Measurements from ENCODE around the gene FOXC1. TPM values are rescaled to one million over a fixed set of nuclear protein-coding genes. Genes with fewer than 3 reads are reported as not detected.

Gene FOXC1
- total RNA-seq, 4 donors from 2014 or later, result 7.1 to 39.2 (median 27.5) TPM

GRCh38 chr6:1631251-1631650 lies 21.5 kb downstream of the FOXC1 start:
- no peak for DNase-seq (ENCODE audit: low spot score in 2 of 2)
- intact Hi-C loops (cut with DNase I; ENCODE audit: low total_unique reads), result no loop called here
- 93 to 98% methylated on average over 4 of the region's 4 CpGs for WGBS, 2 donors
- TF ChIP-seq POLR2A (IDR thresholded peaks at IDR 0.05), result no peak
- TF ChIP-seq CTCF (IDR thresholded peaks at IDR 0.05), result no peak
- H3K4me3 ChIP-seq (ENCODE audit: low read depth, poor library complexity, severe bottlenecking), result no peak overlapping the region

- intact Hi-C loops (cut with DNase I; ENCODE audit: low total_unique reads), result no loop called here
- no peak overlapping the region for H3K4me3 ChIP-seq (ENCODE audit: low read depth, poor library complexity, severe bottlenecking)
- WGBS, 2 donors, result 95 to 97% methylated on average over 16 of the region's 16 CpGs
- no peak for TF ChIP-seq POLR2A (IDR thresholded peaks at IDR 0.05)
- TF ChIP-seq CTCF (IDR thresholded peaks at IDR 0.05), result no peak
- no peak for DNase-seq (ENCODE audit: low spot score in 2 of 2)
These were observed 23.8 kb downstream of the FOXC1 start for GRCh38 chr6:1633366-1634021.

GRCh38 chr6:1634081-1634480 lies 24.4 kb downstream of the FOXC1 start:
- TF ChIP-seq CTCF (IDR thresholded peaks at IDR 0.05) (no peak), POLR2A (IDR thresholded peaks at IDR 0.05) (no peak)
- no peak for DNase-seq (ENCODE audit: low spot score in 2 of 2)
- no peak overlapping the region for H3K4me3 ChIP-seq (ENCODE audit: low read depth, poor library complexity, severe bottlenecking)
- intact Hi-C loops (cut with DNase I; ENCODE audit: low total_unique reads), result no loop called here
- 96 to 98% methylated on average over 4 of the region's 4 CpGs for WGBS, 2 donors

- DNase-seq (ENCODE audit: low spot score in 2 of 2), result no peak
- intact Hi-C loops (cut with DNase I; ENCODE audit: low total_unique reads), result no loop called here
- no peak overlapping the region for H3K4me3 ChIP-seq (ENCODE audit: low read depth, poor library complexity, severe bottlenecking)
- 84 to 87% methylated on average over 22 to 23 of the region's 23 CpGs for WGBS, 2 donors
- TF ChIP-seq CTCF (IDR thresholded peaks at IDR 0.05) (no peak), POLR2A (IDR thresholded peaks at IDR 0.05) (no peak)
These were observed 25.7 kb downstream of the FOXC1 start for GRCh38 chr6:1635305-1636010.

GRCh38 chr6:1636272-1636825 lies 26.6 kb downstream of the FOXC1 start:
- TF ChIP-seq CTCF (IDR thresholded peaks at IDR 0.05) (no peak), POLR2A (IDR thresholded peaks at IDR 0.05) (no peak)
- H3K4me3 ChIP-seq (ENCODE audit: low read depth, poor library complexity, severe bottlenecking), result no peak overlapping the region
- no peak for DNase-seq (ENCODE audit: low spot score in 2 of 2)
- WGBS, 2 donors, result 91 to 95% methylated on average over 6 to 9 of the region's 9 CpGs
- intact Hi-C loops (cut with DNase I; ENCODE audit: low total_unique reads), result no loop called here
